Measurements from ENCODE around the gene DBN1. TPM values are rescaled to one million over a fixed set of nuclear protein-coding genes. Genes with fewer than 3 reads are reported as not detected.

Gene DBN1
- total and polyA plus RNA-seq, 2 donors (not counting 1 experiment from before 2014, with no cell fraction given) = 96.4 to 138 TPM

- H2AFZ ChIP-seq (ENCODE audit: low read length) = no peak overlapping the region
- H3K79me2 ChIP-seq (ENCODE audit: control insufficient read depth, insufficient read depth, low read length) = peaks cover 7% of the 10 kb centered on the region
- peaks cover 7% of the 10 kb centered on the region for H3K4me1 ChIP-seq (ENCODE audit: control insufficient read depth, extremely low read depth, insufficient read depth, low read length)
- H4K20me1 ChIP-seq (ENCODE audit: control insufficient read depth, extremely low read depth, insufficient read depth, low read length) = no peaks in the 10 kb centered on the region
- H3K27me3 ChIP-seq (ENCODE audit: control insufficient read depth, insufficient read depth, low read length) = no peaks in the 10 kb centered on the region
- H3K9me3 ChIP-seq (ENCODE audit: control insufficient read depth, insufficient read depth, low read depth, low read length) = no peaks in the 10 kb centered on the region
- no peak overlapping the region for H3K4me3 ChIP-seq (replicated peaks in 1 of 4; ENCODE audit: control extremely low read depth in 1 of 4, insufficient read depth in 1 of 4, low read depth in 3 of 4, low read length in 4 of 4)
- H3K4me2 ChIP-seq (ENCODE audit: extremely low read depth, insufficient read depth, low read length) = no peak overlapping the region
- no peak for TF ChIP-seq EZH2 (IDR thresholded peaks at IDR 0.05; ENCODE audit: low read length, missing control alignments)
- TF ChIP-seq CTCF (conservative IDR thresholded peaks at IDR 0.05 in 1 of 2, IDR thresholded peaks at IDR 0.05 in 1 of 2; ENCODE audit: low read depth in 1 of 2, low read length in 2 of 2) = no peak
- H3K27ac ChIP-seq (ENCODE audit: insufficient read depth, low read length) = peak overlapping the region; percentile 25
- DNase-seq (ENCODE audit: low read depth in 2 of 2) = no peak
- no peak overlapping the region for H3K9ac ChIP-seq (ENCODE audit: insufficient read depth, low read length)
- H3K36me3 ChIP-seq (ENCODE audit: control insufficient read depth, insufficient read depth, low read length) = peaks cover 61% of the 10 kb centered on the region
These were observed 11.6 kb upstream of the DBN1 start for GRCh38 chr5:177484902-177485549.

DNA sequence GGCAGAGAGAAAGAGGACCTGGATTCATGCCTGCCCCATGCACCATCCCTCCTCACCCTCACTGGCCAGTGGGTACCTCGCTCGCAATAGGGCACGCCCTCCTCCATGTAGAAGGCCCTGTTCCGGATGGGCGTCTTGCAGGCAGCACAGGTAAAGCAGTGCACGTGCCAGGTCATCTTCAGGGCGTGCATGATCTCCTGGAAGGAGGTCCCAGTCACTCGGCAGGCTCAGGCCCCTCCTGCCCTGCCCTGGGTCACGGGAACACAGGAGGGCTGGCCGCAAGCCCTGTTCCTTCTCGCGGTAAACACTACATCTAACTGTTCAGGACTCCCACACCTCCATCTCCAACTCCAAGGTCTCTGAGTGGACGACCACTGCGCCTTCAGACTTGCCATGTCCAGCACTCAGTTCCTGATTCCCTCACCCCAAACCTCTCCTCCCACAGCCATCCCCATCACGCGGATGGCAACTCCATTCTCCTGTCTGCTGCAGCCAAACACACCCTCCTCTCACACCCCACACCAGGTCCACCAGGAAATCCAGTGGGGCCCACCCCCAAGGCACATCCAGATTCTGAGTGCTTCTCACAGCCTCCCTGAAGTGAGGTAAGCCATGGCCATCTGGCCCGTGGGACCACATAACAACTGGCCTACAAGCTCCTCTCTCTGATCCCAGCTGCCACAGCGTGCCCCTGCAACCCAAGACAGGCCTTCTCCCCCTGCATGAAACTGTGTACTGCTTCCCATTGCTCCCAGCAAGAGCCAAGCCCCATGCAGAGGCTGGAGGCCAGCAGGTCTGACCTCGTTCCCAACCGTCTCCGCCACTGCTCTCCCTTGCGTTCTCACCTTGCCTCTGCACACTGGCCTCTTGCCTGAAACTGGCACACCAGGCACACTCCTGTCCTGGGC, 10.8 kb upstream of the DBN1 start:
- Histone ChIP-seq H3K9me3 (ENCODE audit: control insufficient read depth, insufficient read depth, low read depth, low read length) (no peaks in the 10 kb centered on the region), H3K4me3 (replicated peaks in 1 of 4; ENCODE audit: control extremely low read depth in 1 of 4, insufficient read depth in 1 of 4, low read depth in 3 of 4, low read length in 4 of 4) (no peak overlapping the region), H3K9ac (ENCODE audit: insufficient read depth, low read length) (no peak overlapping the region), H3K36me3 (ENCODE audit: control insufficient read depth, insufficient read depth, low read length) (peaks cover 53% of the 10 kb centered on the region), H2AFZ (ENCODE audit: low read length) (no peak overlapping the region), H3K4me1 (ENCODE audit: control insufficient read depth, extremely low read depth, insufficient read depth, low read length) (peaks cover 14% of the 10 kb centered on the region), H4K20me1 (ENCODE audit: control insufficient read depth, extremely low read depth, insufficient read depth, low read length) (no peaks in the 10 kb centered on the region), H3K79me2 (ENCODE audit: control insufficient read depth, insufficient read depth, low read length) (peaks cover 6% of the 10 kb centered on the region), H3K4me2 (ENCODE audit: extremely low read depth, insufficient read depth, low read length) (no peak overlapping the region), H3K27ac (ENCODE audit: insufficient read depth, low read length) (no peak overlapping the region), H3K27me3 (ENCODE audit: control insufficient read depth, insufficient read depth, low read length) (no peaks in the 10 kb centered on the region)
- TF ChIP-seq EZH2 (IDR thresholded peaks at IDR 0.05; ENCODE audit: low read length, missing control alignments) = no peak
- no peak for TF ChIP-seq CTCF (conservative IDR thresholded peaks at IDR 0.05 in 1 of 2, IDR thresholded peaks at IDR 0.05 in 1 of 2; ENCODE audit: low read depth in 1 of 2, low read length in 2 of 2)
- no peak for DNase-seq (ENCODE audit: low read depth in 2 of 2)

DNA sequence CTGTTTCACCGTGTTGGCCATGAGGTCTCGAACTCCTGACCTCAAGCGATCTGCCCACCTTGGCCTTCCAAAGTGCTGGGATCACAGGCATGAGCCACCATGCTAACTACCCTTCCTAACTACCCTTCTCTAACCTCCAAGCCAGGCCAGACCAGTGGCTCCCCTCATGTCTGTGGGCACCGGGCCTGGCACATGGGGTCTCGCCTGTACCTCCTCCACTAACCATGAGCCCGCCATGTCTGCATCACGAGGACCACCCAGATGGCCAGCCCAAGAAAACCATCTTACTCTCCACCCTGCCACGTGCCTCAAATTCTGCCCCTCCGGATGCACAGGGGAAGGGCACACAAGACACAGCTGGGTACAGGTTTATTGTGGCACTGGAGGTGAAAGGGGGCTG, 9.6 kb upstream of the DBN1 start:
- no peaks in the 10 kb centered on the region for H3K9me3 ChIP-seq (ENCODE audit: control insufficient read depth, insufficient read depth, low read depth, low read length)
- no peak overlapping the region for H3K4me3 ChIP-seq (replicated peaks in 1 of 4; ENCODE audit: control extremely low read depth in 1 of 4, insufficient read depth in 1 of 4, low read depth in 3 of 4, low read length in 4 of 4)
- H3K4me1 ChIP-seq (ENCODE audit: control insufficient read depth, extremely low read depth, insufficient read depth, low read length) = peaks cover 21% of the 10 kb centered on the region
- H3K4me2 ChIP-seq (ENCODE audit: extremely low read depth, insufficient read depth, low read length) = no peak overlapping the region
- H3K27ac ChIP-seq (ENCODE audit: insufficient read depth, low read length) = no peak overlapping the region
- no peak for DNase-seq (ENCODE audit: low read depth in 2 of 2)
- H3K27me3 ChIP-seq (ENCODE audit: control insufficient read depth, insufficient read depth, low read length) = no peaks in the 10 kb centered on the region
- peaks cover 1% of the 10 kb centered on the region for H3K79me2 ChIP-seq (ENCODE audit: control insufficient read depth, insufficient read depth, low read length)
- no peaks in the 10 kb centered on the region for H4K20me1 ChIP-seq (ENCODE audit: control insufficient read depth, extremely low read depth, insufficient read depth, low read length)
- no peak overlapping the region for H2AFZ ChIP-seq (ENCODE audit: low read length)
- H3K36me3 ChIP-seq (ENCODE audit: control insufficient read depth, insufficient read depth, low read length) = peaks cover 50% of the 10 kb centered on the region
- no peak overlapping the region for H3K9ac ChIP-seq (ENCODE audit: insufficient read depth, low read length)
- TF ChIP-seq EZH2 (IDR thresholded peaks at IDR 0.05; ENCODE audit: low read length, missing control alignments) (no peak), CTCF (conservative IDR thresholded peaks at IDR 0.05 in 1 of 2, IDR thresholded peaks at IDR 0.05 in 1 of 2; ENCODE audit: low read depth in 1 of 2, low read length in 2 of 2) (no peak)

Data from fibroblast of lung (primary cell).